SK-MEL-5 (cell line): Measurements from ENCODE around the gene TARP. TPM values are rescaled to one million over a fixed set of nuclear protein-coding genes. Genes with fewer than 3 reads are reported as not detected.

Source experiments
- small RNA-seq, 2 experiments: library from RNA; depleted of rRNA; stranded (forward); fragments of <200 nt; gene quantifications; one replicate each; pipeline ENCODE3, GENCODE V24; 2014
- total RNA-seq: library from RNA; depleted of rRNA; stranded (reverse); fragments of >200 nt; shearing (Covaris generic); gene quantifications from 2 replicates; pipeline ENCODE4 v1.2.3, GENCODE V29; 2014; rRNA removed

Gene TARP

Small RNA genes lying within 50 kb of the gene (small RNA-seq; reads per million reads assigned to genes)
- gene TRGJ1 (0 reads per million in 2 experiments), gene TRGJ2 (0 reads per million in 2 experiments), gene TRGJP (0 reads per million in 2 experiments), gene TRGJP1 (0 reads per million in 2 experiments), gene TRGJP2 (0 reads per million in 2 experiments), gene TRGVA (0 reads per million in 2 experiments)

Other genes starting within 250 kb of the TARP start
- gene STARD3NL, start 95.4 kb downstream of the TARP start, total RNA-seq: 115 and 125 TPM in 2 replicates